Measurements from ENCODE around the gene ABCC4.

The ABCC4 gene

DNA sequence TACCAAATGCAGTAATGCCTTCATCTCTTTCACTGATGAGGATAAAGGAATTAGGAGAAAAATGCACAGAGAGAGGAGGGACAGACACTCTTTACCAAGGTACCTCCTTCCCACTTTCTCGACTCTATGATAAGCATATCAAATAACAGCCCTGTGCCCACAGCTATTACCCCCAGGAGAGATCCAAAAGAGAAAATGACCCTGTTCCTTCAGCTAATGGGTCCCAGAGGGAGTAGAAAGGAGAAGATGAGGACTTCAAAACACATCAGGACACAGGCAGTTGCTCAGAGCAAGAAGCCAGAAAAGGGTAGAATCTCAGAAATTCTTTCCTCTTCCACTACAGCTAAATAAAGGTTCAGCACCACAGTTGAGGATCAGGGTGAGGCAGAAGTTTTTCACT, 80.6 kb downstream of the ABCC4 start:
- no peak for TF ChIP-seq CTCF (IDR thresholded peaks at IDR 0.05; ENCODE audit: low read depth, low read length)
- no peak for DNase-seq (ENCODE audit: low read depth, low spot score)
- in situ Hi-C loops (cut with HindIII; ENCODE audit: low sequenced_read_pairs) = no loop called here
- no peak overlapping the region for H3K4me3 ChIP-seq (ENCODE audit: low read depth, low read length)

DNA sequence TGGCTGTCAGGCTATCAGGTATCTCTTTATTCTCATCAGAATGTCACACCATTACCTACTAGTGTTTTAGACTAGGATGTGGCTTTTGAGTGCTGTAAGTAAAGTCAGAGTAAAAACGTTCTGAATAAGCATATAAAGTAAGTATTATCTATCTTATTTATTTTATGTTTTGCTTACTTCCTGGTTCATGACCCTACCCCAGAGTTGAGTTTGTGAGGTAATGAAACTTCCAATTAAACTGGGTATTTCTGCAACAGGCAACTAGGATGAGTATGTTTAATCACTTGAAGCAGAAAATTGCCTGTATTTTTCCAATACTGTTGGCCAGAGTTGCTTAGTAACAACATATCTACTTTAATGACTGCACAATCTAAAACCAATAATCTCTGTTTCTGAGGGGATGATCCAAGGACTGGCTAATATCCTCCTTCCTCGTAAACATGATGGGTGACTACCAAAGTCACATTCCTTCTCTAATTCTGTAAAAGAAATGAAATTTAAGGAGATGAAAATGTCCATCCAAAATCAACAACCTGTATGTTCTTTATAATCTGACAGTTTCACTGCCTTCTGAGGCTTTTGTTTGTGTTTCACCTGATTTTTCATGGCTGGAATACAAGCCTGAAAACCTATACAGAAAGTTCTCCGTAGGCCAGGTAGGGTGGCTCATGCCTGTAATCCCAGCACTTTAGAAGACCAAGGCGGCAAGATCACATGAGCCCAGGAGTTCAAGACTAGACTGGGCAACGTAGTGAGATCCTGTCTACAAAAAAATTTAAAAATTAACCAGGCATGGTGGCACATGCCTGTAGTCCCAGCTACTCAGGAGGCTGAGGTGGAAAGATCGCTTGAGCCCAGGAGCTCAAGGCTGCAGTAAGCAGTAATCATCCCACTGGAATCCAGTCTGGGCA, 83.1 kb downstream of the ABCC4 start:
- DNase-seq (ENCODE audit: low read depth, low spot score) = no peak
- in situ Hi-C loops (cut with HindIII; ENCODE audit: low sequenced_read_pairs) = no loop called here

DNA sequence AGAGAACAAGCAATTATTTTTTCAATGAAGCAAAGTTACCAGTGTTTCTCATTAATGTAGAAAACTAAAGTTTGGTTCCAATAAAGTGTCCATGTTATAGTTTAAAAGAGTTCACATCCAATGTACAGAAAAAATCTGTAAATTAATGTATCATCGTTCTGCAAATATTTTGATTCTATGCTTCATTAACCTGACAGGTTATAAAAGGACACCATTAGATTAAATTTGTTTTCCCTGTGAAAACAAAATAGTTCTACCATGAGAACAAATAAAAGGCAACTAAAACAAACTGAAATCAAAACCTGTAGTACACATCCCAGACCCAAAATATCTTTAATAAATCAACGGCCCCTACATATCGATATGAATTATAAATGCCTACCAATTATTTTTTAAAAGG, 85.1 kb downstream of the ABCC4 start:
- TF ChIP-seq CTCF (IDR thresholded peaks at IDR 0.05; ENCODE audit: low read depth, low read length) = no peak
- in situ Hi-C loops (cut with HindIII; ENCODE audit: low sequenced_read_pairs) = no loop called here
- no peak overlapping the region for H3K4me3 ChIP-seq (ENCODE audit: low read depth, low read length)
- no peak for DNase-seq (ENCODE audit: low read depth, low spot score)

More for the DNA sequence above, 83.1 kb downstream of the ABCC4 start:
- TF ChIP-seq CTCF (IDR thresholded peaks at IDR 0.05; ENCODE audit: low read depth, low read length) = no peak
- H3K4me3 ChIP-seq (ENCODE audit: low read depth, low read length) = no peak overlapping the region

- TF ChIP-seq CTCF (IDR thresholded peaks at IDR 0.05; ENCODE audit: low read depth, low read length) = no peak
- in situ Hi-C loops (cut with HindIII; ENCODE audit: low sequenced_read_pairs) = no loop called here
- H3K4me3 ChIP-seq (ENCODE audit: low read depth, low read length) = no peak overlapping the region
- no peak for DNase-seq (ENCODE audit: low read depth, low spot score)
Observed at GRCh38 chr13:95212983-95213850, 88.0 kb downstream of the ABCC4 start.

DNA sequence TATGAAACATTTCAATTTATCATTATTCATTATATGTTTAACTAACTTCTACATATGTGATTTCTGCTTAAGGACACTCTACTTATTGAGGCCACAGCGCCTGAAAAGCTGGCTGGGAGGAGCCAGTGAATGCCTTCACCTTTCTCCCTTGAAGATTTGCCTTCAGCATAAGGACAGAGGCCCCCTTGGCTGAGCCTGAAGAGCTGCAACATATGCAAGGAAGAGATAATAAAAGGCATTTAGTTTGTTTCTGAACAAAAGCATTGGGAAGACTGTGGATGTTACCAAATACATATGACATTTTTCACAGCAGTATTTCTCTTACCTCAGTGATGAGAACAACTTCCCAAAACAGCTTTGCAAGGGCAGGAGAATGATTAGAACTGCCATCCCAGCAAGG, 92.1 kb downstream of the ABCC4 start:
- no peak for TF ChIP-seq CTCF (IDR thresholded peaks at IDR 0.05; ENCODE audit: low read depth, low read length)
- no peak overlapping the region for H3K4me3 ChIP-seq (ENCODE audit: low read depth, low read length)
- in situ Hi-C loops (cut with HindIII; ENCODE audit: low sequenced_read_pairs) = no loop called here
- no peak for DNase-seq (ENCODE audit: low read depth, low spot score)

DNA sequence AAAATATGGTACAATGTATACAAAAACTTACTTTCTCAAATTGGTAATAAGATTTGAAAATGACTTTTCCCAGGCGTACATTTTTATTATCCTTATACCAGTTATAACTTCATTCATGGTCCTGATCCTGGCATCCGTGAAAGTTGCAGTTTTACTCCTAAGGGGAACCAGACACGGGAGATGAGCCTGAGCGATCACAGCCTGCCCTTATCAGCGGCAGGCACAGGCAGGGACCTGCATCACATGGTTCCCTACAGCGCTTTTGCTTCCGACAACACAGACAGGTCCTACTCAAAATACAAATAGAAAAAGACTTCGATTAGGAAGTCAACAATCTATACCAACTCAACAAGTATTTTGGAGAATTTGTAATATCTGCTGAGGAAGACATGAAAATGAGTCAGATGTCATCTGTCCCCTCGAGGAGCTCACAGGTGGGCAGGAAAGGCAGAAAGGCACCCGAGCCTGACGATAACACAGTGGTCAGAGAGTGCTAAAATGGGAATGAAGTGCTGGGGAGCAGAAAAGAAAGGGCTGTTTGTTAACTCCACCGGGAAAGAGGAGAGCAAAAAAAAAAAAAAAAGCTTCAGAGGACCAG, 93.4 kb downstream of the ABCC4 start:
- TF ChIP-seq CTCF (IDR thresholded peaks at IDR 0.05; ENCODE audit: low read depth, low read length) = no peak
- in situ Hi-C loops (cut with HindIII; ENCODE audit: low sequenced_read_pairs) = no loop called here
- no peak for DNase-seq (ENCODE audit: low read depth, low spot score)
- no peak overlapping the region for H3K4me3 ChIP-seq (ENCODE audit: low read depth, low read length)

Measured in astrocyte of the spinal cord (primary cell).